ENCODE measurements around the gene CEP70.
"Not testable (repeated sequence)": the region's sequence is repeated elsewhere in the genome, so short reads cannot be mapped to it uniquely, and the experiment has no call there.

CEP70 gene

GRCh38 chr3:138591392-138591791 is 2.7 kb downstream of the CEP70 start:
- DNase-seq = no peak

GRCh38 chr3:138588445-138588844 is 5.6 kb downstream of the CEP70 start:
- no peak for DNase-seq

- no peak for DNase-seq
Measured at GRCh38 chr3:138587374-138587773, 6.7 kb downstream of the CEP70 start.

- DNase-seq = no peak
Measured at GRCh38 chr3:138578961-138579574, 15.0 kb downstream of the CEP70 start.

GRCh38 chr3:138578141-138578540 is 15.9 kb downstream of the CEP70 start:
- no peak for DNase-seq

- no peak for DNase-seq
Measured at GRCh38 chr3:138573138-138573537, 20.9 kb downstream of the CEP70 start.

- DNase-seq = not testable (repeated sequence)
Measured at GRCh38 chr3:138569624-138570023, 24.4 kb downstream of the CEP70 start.

- no peak for DNase-seq
Measured at GRCh38 chr3:138569090-138569489, 25.0 kb downstream of the CEP70 start.

GRCh38 chr3:138567403-138567802 is 26.7 kb downstream of the CEP70 start:
- DNase-seq = no peak

- DNase-seq = not testable (repeated sequence)
Measured at GRCh38 chr3:138566293-138566692, 27.8 kb downstream of the CEP70 start.

GRCh38 chr3:138562902-138563301 is 31.2 kb downstream of the CEP70 start:
- not testable (repeated sequence) for DNase-seq

GRCh38 chr3:138560501-138560900 is 33.6 kb downstream of the CEP70 start:
- DNase-seq = no peak

GRCh38 chr3:138559134-138559533 is 34.9 kb downstream of the CEP70 start:
- no peak for DNase-seq

- not testable (repeated sequence) for DNase-seq
Measured at GRCh38 chr3:138554775-138555174, 39.3 kb downstream of the CEP70 start.

- DNase-seq = not testable (repeated sequence)
Measured at GRCh38 chr3:138550958-138551357, 43.1 kb downstream of the CEP70 start.

- no peak for DNase-seq
Measured at GRCh38 chr3:138549179-138549977, 44.7 kb downstream of the CEP70 start.

GRCh38 chr3:138547342-138547975 is 46.6 kb downstream of the CEP70 start:
- DNase-seq = no peak

GRCh38 chr3:138544546-138544945 is 49.5 kb downstream of the CEP70 start:
- DNase-seq = no peak

- no peak for DNase-seq
Measured at GRCh38 chr3:138542977-138543376, 51.1 kb downstream of the CEP70 start.

- no peak for DNase-seq
Measured at GRCh38 chr3:138539352-138539751, 54.7 kb downstream of the CEP70 start.

GRCh38 chr3:138521445-138521844 is 72.6 kb downstream of the CEP70 start:
- not testable (repeated sequence) for DNase-seq

GRCh38 chr3:138513090-138513843 is 80.8 kb downstream of the CEP70 start:
- no peak for DNase-seq

GRCh38 chr3:138511945-138512344 is 82.1 kb downstream of the CEP70 start:
- DNase-seq = no peak
